Small intestine (tissue), 7 donors: ENCODE results near the gene FAAH. TPM values are rescaled to one million over a fixed set of nuclear protein-coding genes. Genes with fewer than 3 reads are reported as not detected.
A peak's percentile ranks its signal among the peaks of the same experiment; 100 is the strongest.

Experiments
- DNase-seq, 2 donors: peaks; one replicate each; pipeline versions ENCODE4 v3.0.0 to v3.0.0-alpha.2; 2013
- FAIRE-seq: peaks from 2 replicates; lab custom pipeline; 2012; peaks lifted over from hg19 to GRCh38; lab: Jason Lieb, UNC
- H3K27ac ChIP-seq, 3 donors: one replicate each; pipeline ENCODE4 v1.5.1; 2013; ENCODE audit warnings: low read length in 2 of 3, mild to moderate bottlenecking in 2 of 3, control low read depth in 1 of 3, inconsistent platforms in 1 of 3, low read depth in 1 of 3, moderate library complexity in 1 of 3
- H3K27me3 ChIP-seq, 3 donors: one replicate each; pipeline ENCODE4 v1.6.1; 2013; ENCODE audit warnings: low read length in 3 of 3, inconsistent platforms in 1 of 3; ENCODE audit not compliant: control insufficient read depth in 3 of 3, insufficient read depth in 3 of 3
- H3K36me3 ChIP-seq, 3 donors: one replicate each; pipeline ENCODE4 v1.6.1; 2013; ENCODE audit warnings: low read length in 3 of 3, inconsistent platforms in 1 of 3, low read depth in 1 of 3, mild to moderate bottlenecking in 1 of 3, moderate library complexity in 1 of 3; ENCODE audit not compliant: control insufficient read depth in 3 of 3, insufficient read depth in 2 of 3
- H3K4me1 ChIP-seq, 3 donors: one replicate each; pipeline ENCODE4 v1.6.1; 2013; ENCODE audit warnings: low read length in 2 of 3, inconsistent platforms in 1 of 3, low read depth in 1 of 3, mild to moderate bottlenecking in 1 of 3, moderate library complexity in 1 of 3; ENCODE audit not compliant: control insufficient read depth in 3 of 3, insufficient read depth in 2 of 3
- H3K4me3 ChIP-seq, 3 donors: one replicate each; pipeline ENCODE4 v1.5.1; 2013; ENCODE audit warnings: low read length in 3 of 3, control low read depth in 1 of 3, inconsistent platforms in 1 of 3, low read depth in 1 of 3, mild to moderate bottlenecking in 1 of 3, moderate library complexity in 1 of 3
- H3K9me3 ChIP-seq, 2 donors: one replicate each; pipeline ENCODE4 v1.6.1; 2013; ENCODE audit warnings: low read depth in 1 of 2, low read length in 1 of 2; ENCODE audit not compliant: control insufficient read depth in 2 of 2, insufficient read depth in 1 of 2
- WGBS, 3 donors: extraction: QIAGEN DNeasy Blood & Tissue Kit; methylation state at CpG; one replicate each; pipeline ENCODE4 v1.1.7; 2013; 5-methylcytosine and 5-hydroxymethylcytosine counted together
- polyA plus RNA-seq, 4 donors: library from polyadenylated mRNA; stranded (reverse) in 3 of 4; unstranded in 1 of 4; fragments of 200-250 nt in 3 of 4; fragments of 120-200 nt in 1 of 4; gene quantifications; one replicate each; pipeline versions ENCODE4 v1.2.1 to v1.2.3, GENCODE V29; 2013
- donor health status: healthy with polysubstance abuse.
- donor health status: control.
- donor health status: control.
- donor health status: Bipolar disorder and iron deficiency.
- donor health status: healthy.

The FAAH gene
- polyA plus RNA-seq, 4 donors: 28.7 to 138 (median 68.6) TPM

GRCh38 chr1:46403916-46404315 is 9.8 kb downstream of the FAAH start:
- Histone ChIP-seq H3K4me3 (no peak overlapping the region), H3K27me3 (no peaks in the 10 kb centered on the region), H3K36me3 (peaks cover 3 to 46% (median 4%) of the 10 kb centered on the region in 3 donors), H3K27ac (no peak overlapping the region), H3K4me1 (peaks cover 0 to 15% (median 5%) of the 10 kb centered on the region in 3 donors), H3K9me3 (no peaks in the 10 kb centered on the region)
- FAIRE-seq: no peak
- WGBS, 3 donors: 82 to 93% (median 91%) methylated on average over 5 of the region's 5 CpGs
- DNase-seq: no peak

- no peaks in the 10 kb centered on the region for H3K9me3 ChIP-seq
- WGBS, 3 donors: 89 to 93% (median 90%) methylated on average over 7 of the region's 7 CpGs
- FAIRE-seq (no peak), DNase-seq (no peak)
- H3K4me1 ChIP-seq: peaks cover 0 to 15% (median 5%) of the 10 kb centered on the region in 3 donors
- peaks cover 3 to 54% (median 4%) of the 10 kb centered on the region in 3 donors for H3K36me3 ChIP-seq
- H3K27ac ChIP-seq: peak overlapping the region in 1 of 3 donors; percentile 14
- H3K27me3 ChIP-seq: no peaks in the 10 kb centered on the region
- H3K4me3 ChIP-seq: no peak overlapping the region
Measured at GRCh38 chr1:46404482-46405196, 10.5 kb downstream of the FAAH start.

GRCh38 chr1:46405197-46405555 is 11.1 kb downstream of the FAAH start:
- Histone ChIP-seq H3K36me3 (peaks cover 3 to 58% (median 4%) of the 10 kb centered on the region in 3 donors), H3K9me3 (no peaks in the 10 kb centered on the region), H3K4me3 (no peak overlapping the region), H3K4me1 (peaks cover 0 to 15% (median 5%) of the 10 kb centered on the region in 3 donors), H3K27me3 (no peaks in the 10 kb centered on the region), H3K27ac (no peak overlapping the region)
- 52 to 85% (median 68%) methylated on average over 11 to 12 of the region's 12 CpGs for WGBS, 3 donors
- DNase-seq: peak in 1 of 2 donors; percentile 54
- FAIRE-seq: no peak

DNA sequence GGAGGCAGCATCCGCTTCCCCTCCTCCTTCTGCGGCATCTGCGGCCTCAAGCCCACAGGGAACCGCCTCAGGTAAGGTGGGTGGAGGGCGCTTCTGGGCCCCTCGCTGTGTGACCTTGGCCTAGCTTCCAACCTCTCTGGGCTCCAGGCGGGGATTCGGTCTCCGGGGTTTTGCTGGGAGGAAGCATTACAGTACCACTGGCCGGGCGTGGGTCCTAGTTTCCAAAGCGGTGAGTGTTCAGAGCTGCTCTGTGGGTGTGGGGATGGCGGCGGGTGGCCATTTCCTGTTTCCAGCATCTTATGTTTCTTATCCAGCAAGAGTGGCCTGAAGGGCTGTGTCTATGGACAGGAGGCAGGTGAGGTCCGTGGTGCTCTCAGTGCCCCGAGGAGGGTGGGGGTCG is 11.6 kb downstream of the FAAH start:
- Histone ChIP-seq H3K4me3 (no peak overlapping the region), H3K27me3 (no peaks in the 10 kb centered on the region), H3K27ac (no peak overlapping the region), H3K4me1 (peaks cover 0 to 12% (median 5%) of the 10 kb centered on the region in 3 donors), H3K36me3 (peaks cover 3 to 64% (median 4%) of the 10 kb centered on the region in 3 donors), H3K9me3 (no peaks in the 10 kb centered on the region)
- no peak for FAIRE-seq
- WGBS, 3 donors: 76 to 88% (median 85%) methylated on average over 12 to 17 of the region's 17 CpGs
- no peak for DNase-seq

DNA sequence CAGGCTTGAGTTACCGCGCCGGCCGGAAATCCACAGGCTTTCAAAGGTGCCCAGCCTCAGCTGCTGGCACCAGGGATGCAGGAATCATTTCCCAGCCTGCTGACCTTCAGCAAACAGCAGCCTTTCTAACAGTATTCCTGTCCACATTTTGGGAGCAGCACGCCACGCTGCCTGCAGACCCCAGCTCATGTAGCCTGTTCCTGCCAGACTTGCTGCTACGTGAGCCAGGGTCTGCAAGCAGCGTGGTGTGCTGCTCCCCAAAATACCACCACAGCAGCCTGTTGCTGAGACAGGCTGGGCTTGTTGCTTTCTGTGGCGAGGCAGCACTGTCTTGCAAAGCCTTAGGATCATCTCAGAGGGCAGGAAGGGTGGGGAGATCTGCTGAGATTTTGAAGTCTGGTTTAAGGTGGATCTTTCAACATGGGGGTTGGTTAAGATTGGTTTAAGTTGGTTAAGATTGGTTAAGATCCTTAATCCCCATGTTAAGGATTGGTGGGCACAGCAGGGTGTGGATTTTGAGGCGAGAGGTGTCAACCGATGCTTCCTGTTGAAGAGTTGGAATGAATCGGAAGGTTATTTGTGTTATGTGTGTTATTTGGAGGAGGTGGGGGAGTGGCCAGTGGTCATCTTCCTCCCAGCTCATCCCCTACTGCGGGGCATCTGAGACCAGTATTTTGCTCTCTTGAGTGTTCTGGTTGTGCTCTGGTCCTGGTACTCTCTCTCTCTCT is 12.9 kb downstream of the FAAH start:
- Histone ChIP-seq H3K4me1 (peaks cover 0 to 4% (median 2%) of the 10 kb centered on the region in 3 donors), H3K27me3 (no peaks in the 10 kb centered on the region), H3K4me3 (no peak overlapping the region), H3K36me3 (peaks cover 3 to 75% (median 4%) of the 10 kb centered on the region in 3 donors), H3K9me3 (no peaks in the 10 kb centered on the region), H3K27ac (no peak overlapping the region)
- DNase-seq (no peak), FAIRE-seq (no peak)
- WGBS, 3 donors: 72 to 96% (median 86%) methylated on average over 13 of the region's 13 CpGs

- Histone ChIP-seq H3K27me3 (no peaks in the 10 kb centered on the region), H3K9me3 (no peaks in the 10 kb centered on the region), H3K4me1 (no peaks in the 10 kb centered on the region), H3K4me3 (no peak overlapping the region), H3K36me3 (peaks cover 3 to 79% (median 4%) of the 10 kb centered on the region in 3 donors), H3K27ac (no peak overlapping the region)
- FAIRE-seq (no peak), DNase-seq (no peak)
- 90 to 95% (median 94%) methylated on average over 9 of the region's 9 CpGs for WGBS, 3 donors
Measured at GRCh38 chr1:46407636-46408035, 13.5 kb downstream of the FAAH start.

DNA sequence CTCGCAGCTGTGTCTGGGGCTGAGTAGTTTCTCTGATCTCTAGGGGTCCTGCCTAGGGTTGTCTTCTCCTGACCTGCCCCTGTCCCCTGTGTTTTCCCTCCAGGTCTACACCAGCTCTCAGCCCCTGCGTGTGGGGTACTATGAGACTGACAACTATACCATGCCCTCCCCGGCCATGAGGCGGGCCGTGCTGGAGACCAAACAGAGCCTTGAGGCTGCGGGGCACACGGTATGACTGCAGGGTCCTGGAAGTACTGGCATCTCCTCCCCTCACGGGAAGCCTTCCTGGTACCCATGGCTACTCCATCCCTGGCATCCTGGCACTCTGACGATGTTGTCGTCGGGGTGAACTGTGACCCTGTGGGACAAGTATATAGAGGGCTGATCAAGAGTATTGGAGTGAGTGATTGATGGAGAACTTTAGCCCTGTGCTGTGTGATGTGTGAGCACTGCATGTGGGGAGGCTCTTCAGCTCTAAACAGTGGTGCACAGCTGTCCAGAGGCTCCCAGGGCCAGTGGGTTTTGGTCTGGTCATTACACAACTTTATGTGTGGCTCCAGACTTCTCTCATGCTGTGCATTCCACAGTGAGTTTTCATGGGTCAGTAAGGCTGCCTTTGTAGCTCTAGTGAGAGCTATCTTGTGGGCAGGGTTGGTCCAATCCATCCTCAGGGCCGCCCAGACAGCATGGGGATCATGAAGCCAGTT is 14.4 kb downstream of the FAAH start:
- FAIRE-seq: no peak
- WGBS, 3 donors: 94 to 96% (median 95%) methylated on average over 12 of the region's 12 CpGs
- Histone ChIP-seq H3K36me3 (peaks cover 3 to 84% (median 4%) of the 10 kb centered on the region in 3 donors), H3K4me1 (no peaks in the 10 kb centered on the region), H3K9me3 (no peaks in the 10 kb centered on the region), H3K27me3 (no peaks in the 10 kb centered on the region), H3K4me3 (no peak overlapping the region), H3K27ac (no peak overlapping the region)
- DNase-seq: no peak

DNA sequence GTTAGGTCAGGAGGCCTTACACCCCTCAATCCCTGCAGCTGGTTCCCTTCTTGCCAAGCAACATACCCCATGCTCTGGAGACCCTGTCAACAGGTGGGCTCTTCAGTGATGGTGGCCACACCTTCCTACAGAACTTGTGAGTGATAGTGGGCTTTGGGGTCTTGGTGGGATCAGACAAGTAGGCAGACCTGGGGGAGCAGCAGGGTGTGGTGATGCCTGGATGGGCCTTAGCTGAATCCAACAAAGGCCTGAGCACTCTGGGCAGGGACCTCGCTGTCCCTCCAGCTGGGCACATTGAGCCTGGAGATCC is 14.9 kb downstream of the FAAH start:
- H3K27ac ChIP-seq: no peak overlapping the region
- FAIRE-seq (no peak), DNase-seq (no peak)
- H3K27me3 ChIP-seq: no peaks in the 10 kb centered on the region
- 93 to 100% (median 100%) methylated on average over 1 of the region's 1 CpG for WGBS, 3 donors
- H3K9me3 ChIP-seq: no peaks in the 10 kb centered on the region
- H3K4me3 ChIP-seq: no peak overlapping the region
- peaks cover 3 to 86% (median 4%) of the 10 kb centered on the region in 3 donors for H3K36me3 ChIP-seq
- no peaks in the 10 kb centered on the region for H3K4me1 ChIP-seq
